ENCODE data around the gene LGR4. TPM values are rescaled to one million over a fixed set of nuclear protein-coding genes. Genes with fewer than 3 reads are reported as not detected.

Gene LGR4
- total RNA-seq, 3 donors from 2014 or later, result 81.9 to 185 (median 104) TPM

- no peak overlapping the region for H3K4me3 ChIP-seq
- no peaks in the 10 kb centered on the region for H3K36me3 ChIP-seq (ENCODE audit: low read depth)
- TF ChIP-seq CTCF (IDR thresholded peaks at IDR 0.05), result no peak
- peaks cover 5% of the 10 kb centered on the region for H3K9me3 ChIP-seq
- intact Hi-C loops (cut with DNase I, micrococcal nuclease), result no loop called here
- DNase-seq (no peak), ATAC-seq (no peak)
- H3K4me1 ChIP-seq (ENCODE audit: low read depth), result no peaks in the 10 kb centered on the region
These were observed 40.8 kb upstream of the LGR4 start for GRCh38 chr11:27513389-27513788.

- Histone ChIP-seq H3K4me3 (no peak overlapping the region), H3K4me1 (ENCODE audit: low read depth) (no peaks in the 10 kb centered on the region), H3K9me3 (peaks cover 5% of the 10 kb centered on the region), H3K36me3 (ENCODE audit: low read depth) (no peaks in the 10 kb centered on the region)
- DNase-seq, result no peak
- ATAC-seq, result no peak
- no peak for TF ChIP-seq CTCF (IDR thresholded peaks at IDR 0.05)
- intact Hi-C loops (cut with DNase I, micrococcal nuclease), result no loop called here
These were observed 39.6 kb upstream of the LGR4 start for GRCh38 chr11:27512238-27512637.

- no peak for TF ChIP-seq CTCF (IDR thresholded peaks at IDR 0.05)
- intact Hi-C loops (cut with DNase I, micrococcal nuclease), result loop anchor here in 1 of 2 donors (10.0 kb wide), 1 partner anchor 755 kb away; no protein-coding TSS in a partner anchor
- no peak overlapping the region for H3K4me3 ChIP-seq
- H3K36me3 ChIP-seq (ENCODE audit: low read depth), result no peaks in the 10 kb centered on the region
- peaks cover 10% of the 10 kb centered on the region for H3K4me1 ChIP-seq (ENCODE audit: low read depth)
- no peak for DNase-seq
- peaks cover 2% of the 10 kb centered on the region for H3K9me3 ChIP-seq
- ATAC-seq, result no peak
These were observed 37.3 kb upstream of the LGR4 start for GRCh38 chr11:27509908-27510307.

- ATAC-seq, result no peak
- H3K9me3 ChIP-seq, result no peaks in the 10 kb centered on the region
- TF ChIP-seq CTCF (IDR thresholded peaks at IDR 0.05), result no peak
- DNase-seq, result no peak
- H3K36me3 ChIP-seq (ENCODE audit: low read depth), result no peaks in the 10 kb centered on the region
- intact Hi-C loops (cut with DNase I, micrococcal nuclease), result loop anchor here in 1 of 2 donors (10.0 kb wide), 1 partner anchor 753 kb away; no protein-coding TSS in a partner anchor
- H3K4me1 ChIP-seq (ENCODE audit: low read depth), result peaks cover 11% of the 10 kb centered on the region
- H3K4me3 ChIP-seq, result no peak overlapping the region
These were observed 35.1 kb upstream of the LGR4 start for GRCh38 chr11:27507557-27508322.

DNA sequence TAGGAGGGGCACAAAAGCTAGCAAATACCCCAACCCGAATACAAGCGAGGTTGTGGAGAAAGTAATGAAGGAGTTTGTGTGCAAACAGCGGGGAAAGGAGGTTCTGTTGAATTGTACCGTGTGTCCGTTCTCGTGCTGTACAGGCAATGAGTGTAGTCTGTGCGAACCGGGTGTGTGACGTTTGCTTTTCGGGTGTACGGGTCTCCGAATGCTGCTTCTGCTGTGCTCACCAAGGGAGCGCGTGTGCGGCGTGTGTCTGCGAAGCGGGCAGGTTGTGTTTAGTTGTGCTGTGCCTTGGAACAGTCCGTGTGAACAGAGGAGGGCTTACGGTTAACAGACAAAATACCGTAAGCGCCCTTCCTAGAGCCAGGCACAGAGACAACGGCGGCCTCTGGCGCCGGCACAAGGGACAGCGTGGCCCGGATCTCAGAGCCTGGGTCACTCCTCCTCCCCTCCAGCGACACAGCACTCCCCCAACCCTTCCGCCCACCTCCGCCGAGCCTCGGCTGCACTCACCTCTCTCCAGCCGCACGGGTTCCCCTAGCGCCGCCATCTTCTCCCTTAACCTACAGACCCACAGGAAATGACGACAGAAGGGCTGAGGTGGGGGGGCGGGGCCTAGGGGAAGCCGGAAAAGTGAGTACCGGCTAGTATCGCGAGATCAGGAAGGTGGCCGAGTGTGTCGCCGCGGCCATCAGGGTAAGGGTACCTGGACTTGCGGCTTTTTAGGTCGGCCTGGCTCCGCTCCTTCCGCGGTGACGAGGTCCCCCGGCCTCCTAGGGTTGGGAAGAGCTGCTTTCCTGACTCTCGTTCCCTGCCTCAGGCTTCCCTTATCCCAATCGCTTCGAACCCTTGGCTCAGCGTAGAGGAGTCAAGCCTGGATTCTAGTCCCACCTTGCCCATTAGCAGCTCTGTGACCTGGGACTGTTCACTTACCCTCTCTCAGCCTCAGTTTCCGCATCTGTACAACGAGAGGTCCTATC lies 33.9 kb upstream of the LGR4 start, which contains the start of gene LIN7C:
Gene LIN7C, minus strand, starts transcription at position 570 of the 983 bp plus-strand sequence. Its CDS starts 17 bp downstream, at position 553.
- intact Hi-C loops (cut with DNase I, micrococcal nuclease), result loop anchor here in 1 of 2 donors (10.0 kb wide), 1 partner anchor 752 kb away; no protein-coding TSS in a partner anchor
- H3K4me1 ChIP-seq (ENCODE audit: low read depth), result peaks cover 11% of the 10 kb centered on the region
- peak within 1 kb of the TSS; percentile 86 for H3K4me3 ChIP-seq
- H3K9me3 ChIP-seq, result no peaks in the 10 kb centered on the region
- peak; percentile 6 for TF ChIP-seq CTCF (IDR thresholded peaks at IDR 0.05)
- peak; percentile 100 for ATAC-seq
- H3K36me3 ChIP-seq (ENCODE audit: low read depth), result no peaks in the 10 kb centered on the region
- peak; percentile 96 to 99 (median 97) for DNase-seq

All from mucosa of descending colon (tissue), 3 donors.